GM12891 (cell line): Measurements from ENCODE around the gene PCBP3.

Experiments
- POLR2AphosphoS5 ChIP-seq: IDR thresholded peaks from 2 replicates; pipeline ENCODE4 v1.6.1; 2011; ENCODE audit warnings: low read depth, low read length, control low read depth
- TAF1 ChIP-seq: IDR thresholded peaks from 2 replicates; pipeline ENCODE4 v1.6.1; 2011; ENCODE audit warnings: low read depth, low read length, control low read depth

DNA sequence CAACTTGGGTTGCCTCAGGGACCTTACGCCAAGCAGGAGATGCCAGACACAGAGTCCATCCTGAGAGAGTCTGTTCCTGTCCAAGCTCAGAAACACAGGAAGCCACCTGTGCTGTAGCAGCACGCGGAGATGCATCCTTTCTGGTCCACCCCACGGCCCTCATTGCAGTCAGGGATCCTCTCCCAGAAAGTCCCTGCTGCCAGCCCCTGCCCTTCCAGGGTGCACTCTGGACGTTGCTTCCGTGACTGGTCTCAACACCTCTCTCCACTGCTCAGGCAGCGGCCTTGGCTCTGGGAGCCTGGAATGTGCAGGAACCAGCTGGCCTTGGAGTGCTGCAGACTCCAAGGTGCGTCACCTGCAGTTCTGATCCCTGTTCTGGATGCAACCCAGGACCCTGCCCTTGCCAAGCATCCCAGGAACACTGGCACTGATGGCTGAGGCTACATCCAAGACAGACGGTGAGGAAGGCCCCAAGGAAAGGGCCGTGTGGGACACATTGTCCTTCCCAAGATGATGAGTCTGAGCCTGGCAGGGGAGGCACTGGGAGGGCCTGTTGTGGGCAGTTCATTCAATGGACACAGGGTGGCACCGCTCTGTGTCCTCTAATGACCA, 316.4 kb downstream of the PCBP3 start:
- TF ChIP-seq POLR2AphosphoS5, result no peak
- no peak for TF ChIP-seq TAF1
